ENCODE measurements around the gene DLST. TPM values are rescaled to one million over a fixed set of nuclear protein-coding genes. Genes with fewer than 3 reads are reported as not detected.
"Not testable (repeated sequence)": the region's sequence is repeated elsewhere in the genome, so short reads cannot be mapped to it uniquely, and the experiment has no call there.

DLST gene
- total RNA-seq, 1 donor from 2014 or later = 58.6 TPM

DNA sequence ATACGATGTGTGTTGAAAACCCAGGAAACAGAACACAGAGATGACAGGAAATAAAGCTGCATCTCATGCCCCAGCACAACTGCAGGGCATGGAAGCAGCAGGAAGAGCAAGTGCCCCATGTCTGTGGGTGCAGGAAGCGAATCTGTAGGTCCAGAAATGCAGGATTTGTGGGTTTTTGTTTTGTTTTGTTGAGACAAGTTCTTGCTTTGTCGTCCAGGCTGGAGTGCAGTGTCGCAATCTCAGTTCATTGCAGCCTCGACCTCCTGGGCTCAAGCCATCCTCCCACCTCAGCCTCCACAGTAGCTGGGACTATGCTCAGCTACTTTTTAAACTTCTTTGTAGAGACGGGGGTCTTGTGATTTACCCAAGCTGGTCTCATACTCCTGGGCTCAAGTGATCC lies 47.5 kb downstream of the DLST start:
- H3K4me3 ChIP-seq (ENCODE audit: low read depth, low read length) = no peak overlapping the region
- TF ChIP-seq, protein P1, sequence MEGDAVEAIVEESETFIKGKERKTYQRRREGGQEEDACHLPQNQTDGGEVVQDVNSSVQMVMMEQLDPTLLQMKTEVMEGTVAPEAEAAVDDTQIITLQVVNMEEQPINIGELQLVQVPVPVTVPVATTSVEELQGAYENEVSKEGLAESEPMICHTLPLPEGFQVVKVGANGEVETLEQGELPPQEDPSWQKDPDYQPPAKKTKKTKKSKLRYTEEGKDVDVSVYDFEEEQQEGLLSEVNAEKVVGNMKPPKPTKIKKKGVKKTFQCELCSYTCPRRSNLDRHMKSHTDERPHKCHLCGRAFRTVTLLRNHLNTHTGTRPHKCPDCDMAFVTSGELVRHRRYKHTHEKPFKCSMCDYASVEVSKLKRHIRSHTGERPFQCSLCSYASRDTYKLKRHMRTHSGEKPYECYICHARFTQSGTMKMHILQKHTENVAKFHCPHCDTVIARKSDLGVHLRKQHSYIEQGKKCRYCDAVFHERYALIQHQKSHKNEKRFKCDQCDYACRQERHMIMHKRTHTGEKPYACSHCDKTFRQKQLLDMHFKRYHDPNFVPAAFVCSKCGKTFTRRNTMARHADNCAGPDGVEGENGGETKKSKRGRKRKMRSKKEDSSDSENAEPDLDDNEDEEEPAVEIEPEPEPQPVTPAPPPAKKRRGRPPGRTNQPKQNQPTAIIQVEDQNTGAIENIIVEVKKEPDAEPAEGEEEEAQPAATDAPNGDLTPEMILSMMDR (conservative IDR thresholded peaks at IDR 0.05; ENCODE audit: low read depth, low read length) = no peak
- DNase-seq (ENCODE audit: low read depth) = no peak

DNA sequence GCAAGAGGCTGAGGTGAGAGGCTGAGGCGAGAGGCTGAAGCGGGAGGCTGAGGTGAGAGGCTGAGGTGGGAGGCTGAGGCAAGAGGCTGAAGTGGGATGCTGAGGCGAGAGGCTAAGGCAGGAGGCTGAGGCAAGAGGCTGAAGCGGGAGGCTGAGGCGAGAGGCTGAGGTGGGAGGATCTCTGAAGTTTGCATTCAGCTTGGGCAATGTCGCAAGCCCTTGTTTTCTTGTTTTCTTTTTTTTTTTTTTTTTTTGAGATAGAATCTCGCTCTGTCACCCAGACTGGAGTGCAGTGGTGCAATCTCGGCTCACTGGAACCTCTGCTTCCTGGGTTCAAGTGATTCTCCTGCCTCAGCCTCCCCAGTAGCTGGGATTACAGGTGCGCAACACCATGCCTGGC lies 50.0 kb downstream of the DLST start:
- DNase-seq (ENCODE audit: low read depth); H3K4me3 ChIP-seq (ENCODE audit: low read depth, low read length): not testable (repeated sequence)

DNA sequence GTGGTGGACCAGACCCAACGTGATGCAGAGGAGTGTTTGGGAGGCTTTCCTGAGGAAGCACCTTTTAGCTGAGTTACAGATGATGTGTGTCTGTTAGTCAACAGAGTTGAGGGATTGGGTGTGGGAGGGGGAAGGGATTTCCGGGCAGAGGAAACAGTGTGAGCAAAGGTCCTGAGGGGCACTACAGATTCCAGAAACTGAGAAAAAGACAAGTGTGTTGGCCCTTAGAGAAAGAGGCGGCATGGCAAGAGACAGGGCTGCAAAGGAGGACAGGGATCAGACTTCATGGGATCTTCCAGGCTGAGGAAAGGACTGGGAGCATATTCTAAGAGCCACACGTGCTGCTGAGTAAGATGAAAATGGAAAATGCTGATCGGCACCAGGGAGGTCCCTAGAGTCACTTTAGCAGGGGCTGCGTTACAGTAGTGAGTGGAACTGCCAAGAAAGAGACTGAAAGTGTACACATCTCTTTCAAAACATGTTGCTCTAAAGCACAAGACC lies 50.7 kb downstream of the DLST start:
- TF ChIP-seq, protein P1 (conservative IDR thresholded peaks at IDR 0.05; ENCODE audit: low read depth, low read length) = no peak
- no peak for DNase-seq (ENCODE audit: low read depth)
- H3K4me3 ChIP-seq (ENCODE audit: low read depth, low read length) = no peak overlapping the region

DNA sequence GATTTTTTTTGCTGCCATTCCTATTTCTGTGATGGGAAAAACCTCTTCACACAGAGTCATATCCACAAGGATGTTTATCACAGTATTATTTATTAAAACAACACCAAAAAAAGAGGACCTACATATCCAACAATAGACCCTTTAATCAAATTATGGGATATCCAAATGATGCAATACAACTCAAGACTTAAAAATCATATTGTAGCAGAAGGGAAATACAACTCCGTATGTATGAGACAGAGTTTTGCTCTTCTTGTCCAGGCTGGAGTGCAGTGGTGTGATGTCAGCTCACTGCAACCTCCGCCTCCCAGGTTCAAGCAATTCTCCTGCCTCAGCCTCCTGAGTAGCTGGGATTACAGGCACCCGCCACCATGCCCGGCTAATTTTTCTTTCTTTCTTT lies 51.2 kb downstream of the DLST start:
- not testable (repeated sequence) for H3K4me3 ChIP-seq (ENCODE audit: low read depth, low read length); DNase-seq (ENCODE audit: low read depth)

DNA sequence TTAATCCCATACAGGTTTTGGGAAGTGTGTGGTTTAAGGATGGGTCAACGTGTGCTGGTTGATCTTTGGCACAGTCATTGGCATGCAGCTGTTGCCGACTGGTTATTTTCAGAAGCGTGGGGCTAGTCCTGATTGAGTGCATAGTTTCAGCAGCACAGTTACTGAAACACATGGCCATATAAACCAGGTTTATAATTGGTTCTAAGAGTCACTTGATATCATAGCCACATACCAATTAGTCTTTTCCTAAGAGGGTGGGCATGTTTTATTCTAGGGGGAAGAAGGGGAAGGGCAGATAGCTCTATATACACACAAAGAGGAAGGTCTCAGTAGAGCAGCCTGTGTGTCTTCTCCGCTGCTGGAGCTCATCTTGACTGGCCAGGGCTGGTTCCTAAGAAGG lies 52.3 kb downstream of the DLST start:
- DNase-seq (ENCODE audit: low read depth) = no peak
- TF ChIP-seq, protein P1 (conservative IDR thresholded peaks at IDR 0.05; ENCODE audit: low read depth, low read length) = no peak
- H3K4me3 ChIP-seq (ENCODE audit: low read depth, low read length) = no peak overlapping the region

DNA sequence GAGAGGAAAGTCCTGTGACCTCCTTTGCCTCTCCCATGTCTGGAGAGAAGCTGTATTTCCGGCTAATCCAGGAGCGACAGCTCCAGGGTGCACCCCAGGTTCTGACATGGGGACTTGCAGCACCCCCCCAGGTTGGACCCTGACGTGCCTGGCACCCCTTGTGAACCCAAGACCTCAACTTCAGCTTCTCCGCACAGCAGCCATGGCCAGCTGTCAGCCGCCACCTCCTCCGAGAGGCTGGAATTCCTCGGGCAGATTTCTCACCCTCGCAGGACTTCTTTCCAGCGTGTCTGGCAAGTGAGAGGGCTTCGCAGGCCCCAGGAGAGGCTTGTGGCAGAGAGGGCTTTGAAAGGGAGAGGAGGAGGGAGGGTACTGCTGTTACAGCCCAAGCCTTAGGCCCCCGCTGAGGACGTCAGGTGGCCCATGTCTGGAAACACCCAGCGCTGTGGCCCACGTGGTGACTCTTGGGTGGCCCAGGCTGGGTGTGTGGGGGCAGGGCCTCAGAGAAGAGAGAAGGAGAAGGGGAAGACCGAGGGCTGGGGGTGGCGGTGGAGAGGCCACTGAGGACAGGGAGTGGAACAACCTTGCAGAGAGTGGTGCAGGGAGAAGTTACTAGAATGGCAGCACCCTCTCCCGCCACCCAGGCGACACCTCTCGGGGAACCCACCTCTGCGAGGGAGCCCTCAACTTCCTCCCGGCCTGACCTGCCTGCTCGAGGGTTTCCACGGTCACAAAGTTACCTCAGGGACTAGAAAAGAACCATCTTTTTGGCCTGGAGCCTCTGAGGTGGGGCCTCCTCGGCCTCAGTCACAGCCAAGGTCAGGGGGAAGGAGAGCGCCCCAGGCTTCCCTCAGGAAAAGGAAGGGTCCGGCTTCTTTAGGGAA lies 53.0 kb downstream of the DLST start:
- no peak for DNase-seq (ENCODE audit: low read depth)
- no peak overlapping the region for H3K4me3 ChIP-seq (ENCODE audit: low read depth, low read length)
- TF ChIP-seq, protein P1 (conservative IDR thresholded peaks at IDR 0.05; ENCODE audit: low read depth, low read length) = no peak

DNA sequence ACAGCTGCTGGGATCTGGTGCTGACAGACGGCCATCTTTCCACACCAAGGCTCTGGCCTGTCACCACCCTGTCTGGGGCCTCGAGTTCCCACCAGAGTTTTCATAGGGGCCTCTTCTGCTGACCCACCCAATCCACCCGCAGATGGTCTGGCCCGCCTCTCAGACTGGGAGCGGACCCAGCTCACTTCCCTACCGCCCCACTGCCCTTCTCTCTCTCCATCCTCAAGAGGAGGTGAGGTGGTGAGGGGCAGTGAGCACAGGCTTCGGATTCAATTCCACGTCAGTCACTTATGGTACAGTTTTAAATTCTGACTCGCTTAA lies 53.6 kb downstream of the DLST start:
- TF ChIP-seq, protein P1 (conservative IDR thresholded peaks at IDR 0.05; ENCODE audit: low read depth, low read length) = no peak
- H3K4me3 ChIP-seq (ENCODE audit: low read depth, low read length) = no peak overlapping the region
- DNase-seq (ENCODE audit: low read depth) = no peak

DNA sequence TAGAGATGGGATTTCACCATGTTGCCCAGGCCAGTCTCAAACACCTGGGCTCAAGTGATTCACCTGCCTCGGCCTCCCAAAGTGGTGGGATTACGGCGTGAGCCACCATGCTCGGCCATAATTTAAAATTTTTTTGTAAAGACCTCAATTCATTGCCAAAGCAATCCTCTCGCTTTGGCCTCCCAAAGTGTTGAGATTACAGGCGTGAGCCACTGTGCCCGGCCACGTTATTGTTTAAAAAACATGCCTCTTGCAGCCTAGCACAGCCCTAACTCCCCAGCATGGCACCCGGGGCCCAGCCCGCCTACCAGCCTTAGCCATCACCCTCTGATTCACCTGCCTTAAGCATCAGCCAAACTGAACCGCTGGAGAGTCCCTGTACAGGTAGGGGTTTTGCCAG lies 54.4 kb downstream of the DLST start:
- no peak overlapping the region for H3K4me3 ChIP-seq (ENCODE audit: low read depth, low read length)
- no peak for DNase-seq (ENCODE audit: low read depth)
- TF ChIP-seq, protein P1 (conservative IDR thresholded peaks at IDR 0.05; ENCODE audit: low read depth, low read length) = no peak
